Mesenchymal stem cell (in vitro differentiated cells and primary cell): ENCODE measurements around the gene DMGDH.

Experiments
- DNase-seq: peaks from one replicate; pipeline ENCODE4 v3.0.0-alpha.2; 2013
- H2AFZ ChIP-seq: one replicate; pipeline ENCODE4 v1.6.1; 2013; ENCODE audit warnings: low read depth, mild to moderate bottlenecking, control low read depth, inconsistent platforms, low read length, moderate library complexity
- H2AK5ac ChIP-seq: 2 replicates; pipeline ENCODE4 v1.6.1; 2013; ENCODE audit warnings: low read length, moderate library complexity, mild to moderate bottlenecking, inconsistent platforms; ENCODE audit not compliant: severe bottlenecking
- H2BK120ac ChIP-seq: one replicate; pipeline ENCODE4 v1.6.1; 2013; ENCODE audit warnings: low read depth, mild to moderate bottlenecking, inconsistent platforms, low read length, moderate library complexity
- H2BK12ac ChIP-seq, 2 experiments: one replicate each; pipeline ENCODE4 v1.6.1; 2013; ENCODE audit warnings: inconsistent platforms in 2 of 2, low read length in 2 of 2, mild to moderate bottlenecking in 2 of 2, moderate library complexity in 2 of 2, control low read depth in 1 of 2
- H2BK15ac ChIP-seq: one replicate; pipeline ENCODE4 v1.6.1; 2013; ENCODE audit warnings: mild to moderate bottlenecking, low read depth, inconsistent platforms; ENCODE audit not compliant: poor library complexity, severe bottlenecking
- H2BK5ac ChIP-seq: 2 replicates; pipeline ENCODE4 v1.6.1; 2013; ENCODE audit warnings: low read depth, mild to moderate bottlenecking, low read length, control low read depth, inconsistent platforms; ENCODE audit not compliant: poor library complexity, severe bottlenecking
- H3K14ac ChIP-seq, 2 experiments: one replicate each; pipeline ENCODE4 v1.6.1; 2013; ENCODE audit warnings: inconsistent platforms in 2 of 2, low read length in 2 of 2, control low read depth in 1 of 2, mild to moderate bottlenecking in 1 of 2, moderate library complexity in 1 of 2
- H3K18ac ChIP-seq, 2 experiments: one replicate each; pipeline ENCODE4 v1.6.1; 2013; ENCODE audit warnings: inconsistent platforms in 2 of 2, low read length in 2 of 2, control low read depth in 1 of 2, low read depth in 1 of 2, mild to moderate bottlenecking in 1 of 2
- H3K23ac ChIP-seq, 2 experiments: one replicate each; pipeline ENCODE4 v1.6.1; 2013; ENCODE audit warnings: inconsistent platforms in 2 of 2, low read length in 2 of 2, mild to moderate bottlenecking in 2 of 2, moderate library complexity in 2 of 2, control low read depth in 1 of 2
- H3K27ac ChIP-seq: 2 replicates; pipeline ENCODE4 v1.5.1; 2013; ENCODE audit warnings: mild to moderate bottlenecking, moderate library complexity, low read length, control low read depth, inconsistent platforms; ENCODE audit not compliant: poor library complexity, severe bottlenecking
- H3K27me3 ChIP-seq, 2 experiments: 2 replicates each; pipeline versions ENCODE4 v1.6.1 to v1.7.0; 2013; ENCODE audit warnings: low read length in 2 of 2, mild to moderate bottlenecking in 2 of 2, moderate library complexity in 2 of 2, control low read depth in 1 of 2, inconsistent platforms in 1 of 2; ENCODE audit not compliant: control insufficient read depth in 1 of 2, insufficient read depth in 1 of 2
- H3K36me3 ChIP-seq, 2 experiments: 2 replicates each; pipeline versions ENCODE4 v1.6.1 to v1.7.0; 2013; ENCODE audit warnings: low read length in 2 of 2, control low read depth in 1 of 2, inconsistent platforms in 1 of 2, low read depth in 1 of 2, mild to moderate bottlenecking in 1 of 2; ENCODE audit not compliant: insufficient read depth in 2 of 2, control insufficient read depth in 1 of 2
- H3K4ac ChIP-seq, 2 experiments: one replicate each; pipeline ENCODE4 v1.6.1; 2013; ENCODE audit warnings: inconsistent platforms in 2 of 2, low read length in 2 of 2, mild to moderate bottlenecking in 2 of 2, moderate library complexity in 2 of 2, control low read depth in 1 of 2, low read depth in 1 of 2
- H3K4me1 ChIP-seq: 2 replicates; pipeline ENCODE4 v1.6.1; 2013; ENCODE audit warnings: low read depth, low read length, control low read depth; ENCODE audit not compliant: control insufficient read depth, insufficient read depth
- H3K4me2 ChIP-seq: 2 replicates; pipeline ENCODE4 v1.6.1; 2013; ENCODE audit warnings: low read length, mild to moderate bottlenecking, inconsistent platforms; ENCODE audit not compliant: poor library complexity, severe bottlenecking
- H3K4me3 ChIP-seq, 2 experiments: 2 replicates each; pipeline versions ENCODE4 v1.5.1 to v1.7.0; 2013; ENCODE audit warnings: low read length in 2 of 2, mild to moderate bottlenecking in 2 of 2, control low read depth in 1 of 2, low read depth in 1 of 2; ENCODE audit not compliant: insufficient read depth in 1 of 2
- H3K79me1 ChIP-seq: replicated peaks from 2 replicates; pipeline ENCODE4 v1.6.1; 2013; ENCODE audit warnings: mild to moderate bottlenecking, control low read depth, low read length, inconsistent platforms; ENCODE audit not compliant: poor library complexity, severe bottlenecking
- H3K9ac ChIP-seq: 2 replicates; pipeline ENCODE4 v1.7.0; 2013; ENCODE audit warnings: mild to moderate bottlenecking, low read length, moderate library complexity
- H3K9me3 ChIP-seq: 2 replicates; pipeline ENCODE4 v1.7.0; 2013; ENCODE audit warnings: mild to moderate bottlenecking, low read length; ENCODE audit not compliant: control insufficient read depth
- H4K8ac ChIP-seq: one replicate; pipeline ENCODE4 v1.6.1; 2013; ENCODE audit warnings: inconsistent platforms, mild to moderate bottlenecking, low read length, moderate library complexity
- H4K91ac ChIP-seq: one replicate; pipeline ENCODE4 v1.6.1; 2013; ENCODE audit warnings: mild to moderate bottlenecking, low read length, inconsistent platforms
- WGBS: methylation state at CpG from one replicate; pipeline ENCODE4 v1.1.7; 2013; ENCODE audit warnings: mixed read lengths; 5-methylcytosine and 5-hydroxymethylcytosine counted together

DMGDH gene

GRCh38 chr5:79077680-79078365 lies 8.3 kb upstream of the DMGDH start:
- Histone ChIP-seq H4K91ac (no peak overlapping the region), H3K4me1 (peaks cover 2% of the 10 kb centered on the region), H2BK15ac (no peak overlapping the region), H2BK120ac (no peak overlapping the region), H3K4me2 (no peak overlapping the region), H2BK12ac (peak overlapping the region in 1 of 2 experiments; percentile 67), H4K8ac (no peak overlapping the region), H3K27me3 (no peaks in the 10 kb centered on the region), H3K27ac (no peak overlapping the region), H3K9ac (no peak overlapping the region), H3K4me3 (no peak overlapping the region), H2AK5ac (no peak overlapping the region), H3K9me3 (peaks cover 12% of the 10 kb centered on the region), H2AFZ (no peak overlapping the region), H3K18ac (peak overlapping the region in 1 of 2 experiments; percentile 26), H3K36me3 (peaks cover 0 to 10% of the 10 kb centered on the region in 2 experiments), H3K4ac (no peak overlapping the region), H3K79me1 (no peaks in the 10 kb centered on the region), H3K23ac (no peak overlapping the region), H2BK5ac (no peak overlapping the region), H3K14ac (peak overlapping the region in 1 of 2 experiments; percentile 90)
- peak; percentile 19 for DNase-seq
- WGBS, result 42% methylated on average over 3 of the region's 3 CpGs

GRCh38 chr5:79076819-79077218 lies 7.3 kb upstream of the DMGDH start:
- H3K4me3 ChIP-seq, result no peak overlapping the region
- H3K14ac ChIP-seq, result no peak overlapping the region
- H3K9me3 ChIP-seq, result peaks cover 12% of the 10 kb centered on the region
- no peak overlapping the region for H4K91ac ChIP-seq
- no peaks in the 10 kb centered on the region for H3K79me1 ChIP-seq
- no peak overlapping the region for H3K23ac ChIP-seq
- H4K8ac ChIP-seq, result no peak overlapping the region
- no peak overlapping the region for H2AFZ ChIP-seq
- H3K4ac ChIP-seq, result no peak overlapping the region
- peaks cover 2% of the 10 kb centered on the region for H3K4me1 ChIP-seq
- peaks cover 0 to 10% of the 10 kb centered on the region in 2 experiments for H3K36me3 ChIP-seq
- 100% methylated on average over 2 of the region's 4 CpGs for WGBS
- no peak overlapping the region for H2BK15ac ChIP-seq
- H2BK12ac ChIP-seq, result peak overlapping the region in 1 of 2 experiments; percentile 19
- H2AK5ac ChIP-seq, result no peak overlapping the region
- H3K4me2 ChIP-seq, result no peak overlapping the region
- H3K27ac ChIP-seq, result no peak overlapping the region
- no peak overlapping the region for H2BK120ac ChIP-seq
- H3K18ac ChIP-seq, result no peak overlapping the region
- no peak overlapping the region for H2BK5ac ChIP-seq
- DNase-seq, result no peak
- no peak overlapping the region for H3K9ac ChIP-seq
- H3K27me3 ChIP-seq, result no peaks in the 10 kb centered on the region

- H3K4me3 ChIP-seq, result no peak overlapping the region
- H2AFZ ChIP-seq, result peak overlapping the region; percentile 10
- H2BK12ac ChIP-seq, result no peak overlapping the region
- no peak overlapping the region for H2BK120ac ChIP-seq
- H3K4me2 ChIP-seq, result no peak overlapping the region
- no peak overlapping the region for H3K27ac ChIP-seq
- peaks cover 2% of the 10 kb centered on the region for H3K4me1 ChIP-seq
- no peaks in the 10 kb centered on the region for H3K27me3 ChIP-seq
- no peak overlapping the region for H3K14ac ChIP-seq
- H3K36me3 ChIP-seq, result peaks cover 0 to 9% of the 10 kb centered on the region in 2 experiments
- no peak overlapping the region for H3K4ac ChIP-seq
- H2BK15ac ChIP-seq, result no peak overlapping the region
- H2AK5ac ChIP-seq, result no peak overlapping the region
- H4K91ac ChIP-seq, result no peak overlapping the region
- no peak overlapping the region for H3K9ac ChIP-seq
- H2BK5ac ChIP-seq, result no peak overlapping the region
- H3K9me3 ChIP-seq, result peaks cover 12% of the 10 kb centered on the region
- H3K23ac ChIP-seq, result no peak overlapping the region
- no peak overlapping the region for H4K8ac ChIP-seq
- H3K18ac ChIP-seq, result no peak overlapping the region
- DNase-seq, result no peak
- WGBS, result 88% methylated on average over 10 of the region's 11 CpGs
- no peaks in the 10 kb centered on the region for H3K79me1 ChIP-seq
Observed at GRCh38 chr5:79075646-79076426, 6.4 kb upstream of the DMGDH start.

GRCh38 chr5:79074641-79075040 lies 5.2 kb upstream of the DMGDH start:
- Histone ChIP-seq H3K36me3 (peaks cover 0 to 2% of the 10 kb centered on the region in 2 experiments), H2BK120ac (no peak overlapping the region), H4K91ac (no peak overlapping the region), H2BK12ac (no peak overlapping the region), H3K27me3 (no peaks in the 10 kb centered on the region), H2AK5ac (no peak overlapping the region), H3K23ac (no peak overlapping the region), H3K4me2 (no peak overlapping the region), H3K9me3 (peaks cover 12% of the 10 kb centered on the region), H3K4ac (no peak overlapping the region), H4K8ac (no peak overlapping the region), H3K27ac (no peak overlapping the region), H2AFZ (no peak overlapping the region), H2BK15ac (no peak overlapping the region), H2BK5ac (no peak overlapping the region), H3K4me1 (peaks cover 2% of the 10 kb centered on the region), H3K18ac (no peak overlapping the region), H3K9ac (no peak overlapping the region), H3K14ac (no peak overlapping the region), H3K4me3 (no peak overlapping the region), H3K79me1 (no peaks in the 10 kb centered on the region)
- DNase-seq, result peak; percentile 45
- WGBS, result 44% methylated on average over 6 of the region's 6 CpGs
